NCI-H1417 (cell line): ENCODE measurements around the gene GANC.
A peak's percentile ranks its signal among the peaks of the same experiment; 100 is the strongest.

Experiments
- DNase-seq, 3 experiments: peaks; one replicate each; lab custom pipeline; 2025; lab: John Stamatoyannopoulos, UW

Gene GANC

DNA sequence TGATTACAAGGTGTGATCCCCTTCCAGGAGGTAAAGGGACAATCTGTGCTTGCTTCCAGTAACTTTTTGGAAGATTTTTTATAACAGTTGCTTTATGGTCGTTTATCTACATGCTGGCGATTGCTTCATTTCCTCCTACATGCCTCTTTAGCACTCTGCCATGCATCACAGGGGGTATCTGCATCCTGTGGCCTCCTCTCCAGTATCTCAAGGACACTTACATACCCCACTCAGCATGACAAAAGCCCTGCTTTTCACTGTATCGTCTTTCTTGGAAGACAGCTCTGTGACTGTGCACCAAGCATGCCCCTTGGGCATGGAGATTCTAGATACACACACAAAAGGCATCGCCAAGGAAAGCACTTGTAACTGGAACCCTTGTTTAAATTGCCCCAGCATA, 111.6 kb downstream of the GANC start:
- peak in 1 of 3 experiments; percentile 29 for DNase-seq

DNA sequence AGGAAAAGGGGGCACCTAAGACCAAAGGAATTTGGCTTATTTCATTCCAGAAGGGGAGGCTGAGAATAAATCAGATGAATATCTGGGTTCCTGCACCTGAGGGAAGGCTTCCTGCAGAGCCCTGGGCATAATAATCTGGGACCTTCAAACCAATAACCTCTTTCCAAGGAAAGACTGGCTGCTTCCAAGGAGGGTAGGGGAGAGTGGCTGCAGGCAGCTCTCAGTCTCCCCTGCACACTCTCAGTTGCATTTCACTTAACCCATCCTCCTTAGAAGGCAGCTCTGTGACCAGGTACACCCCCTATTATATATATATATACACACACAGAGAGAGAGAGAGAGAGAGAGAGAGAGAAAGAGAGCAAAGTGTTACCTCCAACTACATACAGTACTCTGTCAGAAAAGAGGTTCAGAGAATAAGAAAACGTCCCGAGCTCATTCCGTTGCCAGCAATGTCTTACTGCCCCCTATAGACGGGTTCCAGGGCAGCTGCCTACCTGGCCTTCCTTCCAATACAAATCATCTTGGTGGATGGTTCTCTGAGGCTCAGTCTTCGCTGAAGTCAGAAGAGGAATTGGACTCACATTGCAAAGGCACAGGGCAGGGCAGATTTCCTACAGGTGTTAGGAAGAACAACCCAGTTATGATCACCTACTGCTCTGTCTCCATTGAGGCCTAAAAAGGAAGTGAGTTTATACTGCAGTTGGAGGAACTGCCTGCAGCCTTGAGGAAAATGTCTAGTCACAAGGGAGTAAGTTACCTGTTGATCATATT, 112.4 kb downstream of the GANC start:
- DNase-seq, result peak in 2 of 3 experiments; percentile 2 to 5

GRCh38 chr15:42385980-42386700, 113.1 kb downstream of the GANC start:
- no peak for DNase-seq

- no peak for DNase-seq
Measured at GRCh38 chr15:42387603-42388002, 114.6 kb downstream of the GANC start.

GRCh38 chr15:42392309-42393024, 119.5 kb downstream of the GANC start:
- DNase-seq, result no peak

DNA sequence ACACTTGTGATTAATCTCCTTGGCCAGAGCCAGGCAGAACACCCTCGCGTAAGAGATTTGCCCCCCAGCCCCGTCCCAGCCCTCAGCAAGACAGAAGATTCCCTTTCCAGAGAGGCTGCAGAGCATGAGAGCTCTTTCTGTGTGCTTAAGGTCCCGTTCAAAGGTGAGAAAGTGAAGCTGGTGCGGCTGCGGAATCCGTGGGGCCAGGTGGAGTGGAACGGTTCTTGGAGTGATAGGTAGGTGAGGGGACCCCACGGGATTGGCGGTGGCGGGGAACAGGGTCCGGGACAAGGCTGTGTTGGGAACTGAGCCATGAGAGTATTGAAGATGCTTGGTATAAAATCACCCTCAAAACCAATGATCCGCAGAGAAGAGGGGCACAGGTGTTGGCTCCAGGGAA, 121.1 kb downstream of the GANC start:
- DNase-seq, result no peak

DNA sequence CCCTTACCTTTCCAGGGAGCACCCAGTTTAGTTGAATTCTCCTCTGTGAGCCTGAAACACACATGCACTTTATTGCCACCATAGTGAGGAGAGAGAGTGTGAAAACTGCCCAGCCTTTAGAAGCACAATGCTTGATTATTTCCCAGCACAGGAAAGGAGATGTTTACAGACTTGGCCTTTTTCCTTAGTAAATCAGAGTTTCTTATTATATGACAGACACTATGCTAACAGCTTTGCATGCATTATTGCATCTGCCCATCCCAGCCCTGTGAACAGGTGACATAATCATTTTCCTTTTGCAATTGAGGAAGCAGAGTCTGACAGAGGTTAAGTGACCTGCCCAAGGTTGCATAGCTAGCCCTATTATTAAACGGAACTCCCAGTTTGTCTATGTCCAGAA, 122.8 kb downstream of the GANC start:
- no peak for DNase-seq

DNA sequence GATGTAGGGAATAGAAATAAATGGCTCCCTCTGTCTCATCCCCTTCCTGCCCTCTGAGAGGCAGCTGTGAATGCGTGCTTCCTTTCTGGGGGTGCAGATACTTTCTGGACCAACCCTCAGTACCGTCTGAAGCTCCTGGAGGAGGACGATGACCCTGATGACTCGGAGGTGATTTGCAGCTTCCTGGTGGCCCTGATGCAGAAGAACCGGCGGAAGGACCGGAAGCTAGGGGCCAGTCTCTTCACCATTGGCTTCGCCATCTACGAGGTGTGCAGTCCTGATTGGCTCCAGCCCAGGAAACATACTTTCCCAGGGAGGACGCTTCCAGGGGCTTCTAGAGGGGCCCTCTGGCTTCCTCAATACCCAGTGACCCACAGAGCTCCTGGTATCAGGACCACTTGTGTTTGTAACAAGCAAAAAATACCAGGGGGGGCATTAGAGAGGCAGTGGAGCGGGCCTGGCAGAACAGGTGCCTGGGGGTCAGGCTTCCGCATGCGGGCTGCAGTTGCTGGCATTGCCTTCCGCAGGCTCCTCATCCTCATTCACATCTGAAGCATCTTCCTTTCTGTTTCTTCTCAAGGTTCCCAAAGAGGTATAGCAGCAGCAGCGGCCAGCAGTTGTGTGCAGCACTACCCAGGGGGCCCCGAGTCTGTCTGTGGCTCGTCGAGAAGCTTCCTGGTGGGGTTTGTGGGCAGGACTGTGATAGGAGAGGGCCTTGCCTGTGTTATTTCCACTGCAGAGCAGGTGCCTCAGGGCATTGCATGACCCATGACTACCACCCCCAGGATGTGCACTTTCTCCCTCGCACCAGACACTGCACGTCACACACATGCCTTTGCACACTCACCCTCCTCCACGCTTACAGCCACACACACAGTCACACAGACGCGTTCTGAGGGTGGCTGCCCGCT, 128.8 kb downstream of the GANC start:
- no peak for DNase-seq

GRCh38 chr15:42402455-42403205, 129.6 kb downstream of the GANC start:
- no peak for DNase-seq

DNA sequence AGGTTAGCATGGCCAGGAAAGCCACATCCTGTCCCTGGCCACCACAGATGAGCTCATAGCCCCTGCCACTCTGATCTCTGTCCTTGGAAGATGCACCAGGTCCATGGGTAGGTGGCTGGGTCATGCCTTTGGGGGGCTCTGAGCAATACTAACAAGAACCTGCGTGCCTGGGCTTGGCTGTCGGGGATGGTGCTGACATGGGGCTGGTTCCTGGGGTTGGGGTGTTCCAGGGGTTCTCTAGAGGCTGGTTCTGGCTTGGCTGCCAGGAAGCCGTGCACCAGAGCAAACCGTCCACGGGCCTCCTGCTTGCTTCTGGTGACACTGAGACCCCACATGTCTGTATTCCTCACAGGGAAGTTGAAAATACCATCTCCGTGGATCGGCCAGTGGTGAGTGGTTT, 130.4 kb downstream of the GANC start:
- no peak for DNase-seq

GRCh38 chr15:42404461-42405235, 131.6 kb downstream of the GANC start:
- no peak for DNase-seq

GRCh38 chr15:42405863-42406482, 133.0 kb downstream of the GANC start:
- no peak for DNase-seq
